Mammary epithelial cell (primary cell): ENCODE data around the gene GPR158.

Experiments
- CTCF ChIP-seq, 2 donors: IDR thresholded peaks in 1 of 2; conservative IDR thresholded peaks in 1 of 2; 2 replicates each; pipeline ENCODE4 v1.5.1; 2011 to 2012; ENCODE audit warnings: inconsistent platforms in 2 of 2, low read length in 2 of 2, mild to moderate bottlenecking in 2 of 2, control low read depth in 1 of 2, low read depth in 1 of 2; ENCODE audit not compliant: insufficient read depth in 1 of 2; ENCODE audit errors: extremely low read depth in 1 of 2
- EZH2 ChIP-seq: IDR thresholded peaks from 2 replicates; pipeline ENCODE4 v1.6.1; 2012; ENCODE audit warnings: low read length, inconsistent platforms, borderline replicate concordance

GRCh38 chr10:25129592-25129991 lies 45.2 kb upstream of the GPR158 start:
- TF ChIP-seq CTCF (conservative IDR thresholded peaks at IDR 0.05 in 1 of 2, IDR thresholded peaks at IDR 0.05 in 1 of 2; ENCODE audit: extremely low read depth in 1 of 2, insufficient read depth in 1 of 2, low read depth in 1 of 2, low read length in 2 of 2) (no peak), EZH2 (no peak)
